OCI-LY7 (cell line): ENCODE results near the gene FASLG.

Experiments
- CTCF ChIP-seq: fragments of 200-600 bp; sonication (generic); conservative IDR thresholded peaks from 2 replicates; pipeline ENCODE4 v1.5.1; 2014; ENCODE audit warnings: mild to moderate bottlenecking, antibody characterized with exemption, low read length, moderate library complexity, mixed read lengths
- EZH2phosphoT487 ChIP-seq: fragments of 200-600 bp; sonication (generic); IDR thresholded peaks from 2 replicates; pipeline ENCODE4 v1.6.1; 2018; ENCODE audit warnings: low read depth, borderline replicate concordance, mild to moderate bottlenecking, mixed run types, antibody characterized with exemption, low read length, moderate library complexity, mixed read lengths

- TF ChIP-seq CTCF (no peak), EZH2phosphoT487 (no peak)
Observed at GRCh38 chr1:172668097-172668496, 9.2 kb downstream of the FASLG start.
